ENCODE data around the gene BBIP1.

DNA sequence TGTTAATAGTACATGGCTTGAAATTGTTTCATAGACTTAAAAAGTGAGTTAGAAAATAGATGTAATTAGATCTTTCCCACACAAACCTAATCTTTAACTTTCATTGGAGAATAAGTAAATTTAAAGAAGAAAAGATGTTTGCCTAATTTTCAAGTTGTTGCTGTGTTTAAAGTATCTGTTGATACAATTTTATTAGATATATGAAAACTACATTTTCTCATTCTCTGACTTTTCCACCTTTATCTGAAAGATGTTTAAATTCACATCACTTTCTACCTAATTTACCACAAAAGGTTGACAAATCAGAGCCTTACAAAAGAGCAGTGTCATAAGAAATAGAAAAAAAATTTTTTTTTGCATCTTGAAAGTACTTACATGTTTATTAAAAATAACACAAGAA, 46.2 kb upstream of the BBIP1 start:
- TF ChIP-seq CTCF (IDR thresholded peaks at IDR 0.05; ENCODE audit: borderline replicate concordance, extremely low read depth, low read length, poor library complexity, severe bottlenecking) (no peak), EZH2 (IDR thresholded peaks at IDR 0.05; ENCODE audit: borderline replicate concordance, low read depth, low read length, severe bottlenecking) (no peak)

Measured in DND-41 (cell line).